GM19351 (cell line): Measurements from ENCODE around the gene SGK2.
"Not testable (repeated sequence)": the region's sequence is repeated elsewhere in the genome, so short reads cannot be mapped to it uniquely, and the experiment has no call there.

Source experiments
- ATAC-seq: cut with Tn5 transposase; IDR thresholded peaks from one replicate; pipeline ENCODE4 v1.9.1; 2021; ENCODE audit warnings: mild to moderate bottlenecking, moderate library complexity; ENCODE audit not compliant: unreplicated experiment

Gene SGK2

GRCh38 chr20:43590392-43591303 lies 31.8 kb downstream of the SGK2 start, which contains the start of gene IFT52:
IFT52 (plus strand) TSS chr20:43590937; CDS start chr20:43594699, 3,762 bp downstream.
- peak; percentile 99 for ATAC-seq

DNA sequence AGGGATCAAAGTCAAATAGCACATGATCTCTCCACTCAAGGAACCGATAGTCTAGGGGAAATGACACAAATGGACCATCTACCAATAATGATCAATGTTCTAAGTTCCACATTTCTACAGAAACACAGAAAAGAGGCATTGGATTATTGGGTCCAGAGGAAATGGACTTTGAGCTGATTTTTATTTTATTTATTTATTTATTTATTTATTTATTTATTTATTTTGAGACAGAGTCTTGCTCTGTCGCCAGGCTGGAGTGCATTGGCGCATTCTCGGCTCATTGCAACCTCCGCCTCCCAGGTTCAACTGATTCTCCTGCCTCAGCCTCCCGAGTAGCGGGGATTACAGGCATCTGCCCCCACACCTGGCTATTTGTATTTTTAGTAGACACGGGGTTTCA lies 43.1 kb downstream of the SGK2 start:
- ATAC-seq: not testable (repeated sequence)

- ATAC-seq: no peak
Measured at GRCh38 chr20:43603124-43603523, 44.3 kb downstream of the SGK2 start.

DNA sequence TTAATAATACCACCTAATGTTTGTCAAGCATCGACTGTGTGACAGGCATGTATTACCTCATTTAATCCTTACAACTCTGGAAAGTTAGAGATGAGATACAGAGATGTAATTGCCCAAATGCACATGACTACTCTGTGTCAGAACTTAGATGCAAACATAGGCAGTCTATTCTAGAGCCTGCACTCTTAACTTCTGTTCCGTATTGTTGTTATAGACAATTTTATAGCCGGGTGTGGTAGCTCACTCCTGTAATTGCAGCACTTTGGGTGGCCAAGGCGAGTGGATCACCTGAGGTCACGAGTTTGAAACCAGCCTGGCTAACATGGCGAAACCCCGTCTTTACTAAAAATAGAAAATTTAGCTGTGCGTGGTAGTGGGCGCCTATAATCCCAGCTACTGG lies 46.9 kb downstream of the SGK2 start:
- no peak for ATAC-seq

DNA sequence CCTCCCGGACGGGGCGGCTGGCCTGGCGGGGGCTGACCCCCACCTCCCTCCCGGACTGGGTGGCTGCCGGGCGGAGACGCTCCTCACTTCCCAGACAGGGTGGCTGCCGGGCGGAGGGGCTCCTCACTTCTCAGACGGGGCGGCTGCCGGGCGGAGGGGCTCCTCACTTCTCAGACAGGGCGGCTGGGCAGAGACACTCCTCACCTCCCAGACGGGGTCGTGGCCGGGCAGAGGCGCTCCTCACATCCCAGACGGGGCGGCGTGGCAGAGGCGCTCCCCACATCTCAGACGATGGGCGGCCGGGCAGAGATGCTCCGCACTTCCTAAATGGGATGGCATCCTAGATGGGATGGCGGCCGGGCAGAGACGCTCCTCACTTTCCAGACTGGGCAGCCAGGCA lies 48.5 kb downstream of the SGK2 start:
- not testable (repeated sequence) for ATAC-seq

GRCh38 chr20:43631598-43631997 lies 72.8 kb downstream of the SGK2 start:
- no peak for ATAC-seq
